NCI-H2227 (cell line): ENCODE results near the gene NOL4L.

Source experiments
- DNase-seq: peaks from one replicate; lab custom pipeline; 2025; ENCODE audit not compliant: unreplicated experiment; lab: John Stamatoyannopoulos, UW

Gene NOL4L, protein sequence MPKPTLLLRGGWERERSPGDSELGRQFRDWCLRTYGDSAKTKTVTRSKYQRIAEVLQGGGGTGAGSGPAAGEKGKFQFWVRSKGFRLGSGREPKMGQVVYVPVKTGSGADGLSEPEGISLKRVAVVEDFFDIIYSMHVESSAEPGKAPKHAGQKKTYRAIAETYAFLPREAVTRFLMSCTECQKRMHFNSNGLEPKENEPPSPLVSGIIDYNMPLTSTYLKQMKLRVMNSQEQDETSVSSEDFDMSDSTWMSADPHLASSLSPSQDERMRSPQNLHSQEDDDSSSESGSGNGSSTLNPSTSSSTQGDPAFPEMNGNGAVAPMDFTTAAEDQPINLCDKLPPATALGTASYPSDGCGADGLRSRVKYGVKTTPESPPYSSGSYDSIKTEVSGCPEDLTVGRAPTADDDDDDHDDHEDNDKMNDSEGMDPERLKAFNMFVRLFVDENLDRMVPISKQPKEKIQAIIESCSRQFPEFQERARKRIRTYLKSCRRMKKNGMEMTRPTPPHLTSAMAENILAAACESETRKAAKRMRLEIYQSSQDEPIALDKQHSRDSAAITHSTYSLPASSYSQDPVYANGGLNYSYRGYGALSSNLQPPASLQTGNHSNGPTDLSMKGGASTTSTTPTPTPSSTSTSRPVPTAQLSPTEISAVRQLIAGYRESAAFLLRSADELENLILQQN

DNA sequence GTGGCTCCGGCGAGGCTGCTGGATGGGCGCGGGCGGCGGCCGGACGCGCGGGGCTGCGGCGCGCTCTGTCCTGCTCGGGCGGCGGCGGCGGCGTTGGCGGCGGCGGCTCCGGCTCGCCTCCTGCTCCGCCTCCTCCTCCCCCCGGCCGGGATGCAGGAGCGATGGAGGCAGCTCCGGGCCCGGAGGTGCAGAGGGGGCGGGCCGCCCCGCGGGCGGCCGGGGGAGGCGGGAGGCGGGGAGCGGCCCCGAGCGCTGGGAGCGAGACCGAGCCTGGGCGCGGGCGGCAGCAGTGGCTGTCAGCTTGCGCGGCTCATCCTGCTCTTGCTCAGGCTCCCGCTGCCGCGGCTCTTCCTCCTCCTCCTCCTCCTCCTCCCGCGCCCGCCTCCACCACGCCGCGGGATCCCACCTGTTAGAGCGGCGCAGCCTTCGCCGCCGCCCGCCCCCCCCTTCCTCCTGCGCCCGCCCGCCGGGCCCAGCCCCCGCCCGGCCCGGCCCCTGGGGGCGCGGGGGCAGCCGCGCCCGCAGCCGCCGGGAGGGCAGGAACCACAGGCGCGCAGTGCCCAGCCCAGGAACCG is at the start of gene NOL4L:
Gene NOL4L, minus strand, starts transcription at position 323 of the 575 bp plus-strand sequence. CDS start 443 bp downstream, outside the sequence.
- peak; percentile 77 for DNase-seq

DNA sequence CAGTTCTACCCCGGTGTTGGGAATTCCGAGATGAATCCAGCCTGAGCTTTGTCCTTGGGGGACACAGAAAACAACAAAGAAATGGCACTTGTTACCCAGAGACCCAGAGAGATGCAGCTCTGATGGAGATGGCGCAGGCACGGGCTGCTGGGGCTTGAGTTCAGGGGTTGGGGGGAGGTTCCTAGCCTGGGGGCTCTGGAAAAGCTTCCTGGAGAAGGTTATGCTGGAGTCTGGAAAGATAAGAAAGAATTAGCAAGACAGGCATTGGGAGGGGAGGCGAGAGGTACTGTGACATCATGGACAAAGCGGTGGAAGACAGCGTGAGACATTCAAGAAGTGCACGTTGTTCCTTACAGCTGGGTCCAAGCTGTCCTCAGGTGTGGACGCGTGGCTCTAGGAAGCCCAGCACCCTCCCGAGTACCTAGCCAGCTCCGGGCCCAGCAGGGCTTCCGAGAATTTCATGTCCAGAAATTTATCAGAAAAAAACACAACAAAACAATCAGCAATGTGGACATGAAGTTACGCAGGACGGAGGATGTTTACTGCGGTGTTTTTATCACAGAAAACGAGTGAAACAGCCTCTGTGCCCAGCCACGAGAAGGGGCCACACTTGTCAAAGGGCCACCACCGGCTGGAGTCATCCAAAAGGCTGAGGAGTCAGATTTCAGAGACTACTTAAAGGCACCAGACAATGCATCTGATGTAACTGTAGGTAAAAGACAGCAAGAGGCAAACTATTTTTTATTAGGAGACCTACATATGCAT is 49.1 kb upstream of the NOL4L start:
- DNase-seq, result no peak

- DNase-seq, result no peak
These were observed 47.6 kb upstream of the NOL4L start for GRCh38 chr20:32632461-32633354.

- DNase-seq, result no peak
These were observed 46.9 kb upstream of the NOL4L start for GRCh38 chr20:32631933-32632460.

DNA sequence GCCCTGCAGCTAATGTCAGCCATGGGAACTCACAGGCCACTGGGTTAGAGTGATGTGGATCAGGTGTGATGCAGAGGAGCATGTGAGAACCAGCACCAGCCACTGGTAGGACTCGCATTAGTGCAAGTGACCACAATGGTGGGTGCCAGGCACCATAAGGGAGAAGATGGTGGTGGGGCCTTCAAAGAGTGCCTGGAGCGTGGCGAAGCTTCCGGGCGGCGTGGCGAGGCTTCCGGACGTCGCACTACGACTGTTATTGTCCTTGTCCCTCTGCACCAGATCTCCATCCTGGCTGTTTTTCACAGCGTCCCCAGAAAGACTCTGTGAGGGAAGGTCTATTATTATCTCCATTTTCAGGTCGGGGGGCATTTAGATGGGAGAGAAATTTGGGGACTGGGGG is 44.7 kb upstream of the NOL4L start:
- no peak for DNase-seq

DNA sequence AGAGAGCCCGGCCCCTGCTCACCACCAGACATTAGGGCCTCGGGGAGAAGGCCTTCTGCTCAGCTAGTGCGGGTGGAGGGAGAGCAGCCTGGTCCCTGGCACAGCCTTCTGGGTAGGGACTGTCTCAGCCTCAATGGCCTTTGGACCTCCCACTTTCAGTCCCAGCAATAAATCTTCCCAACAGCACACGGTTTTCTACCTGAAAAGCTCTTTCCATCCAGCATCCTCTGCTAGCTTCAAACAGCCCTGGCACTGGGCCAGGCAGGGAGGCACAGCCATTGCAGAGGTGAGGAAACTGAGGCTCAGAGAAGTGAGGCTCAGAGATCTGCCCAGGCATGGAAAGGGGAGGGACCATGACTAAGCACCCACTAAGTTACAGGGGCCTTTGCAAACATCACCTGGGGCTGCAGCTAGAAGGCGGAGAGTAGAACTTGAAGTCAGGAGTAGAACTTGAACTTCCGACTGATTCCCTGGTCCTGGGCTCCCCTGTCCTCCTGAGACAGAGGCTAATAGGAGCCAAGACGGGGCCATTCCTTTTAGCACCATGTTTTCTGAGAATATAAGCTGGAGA is 43.9 kb upstream of the NOL4L start:
- DNase-seq, result no peak

- peak; percentile 82 for DNase-seq
These were observed 41.9 kb upstream of the NOL4L start for GRCh38 chr20:32626859-32627636.

DNA sequence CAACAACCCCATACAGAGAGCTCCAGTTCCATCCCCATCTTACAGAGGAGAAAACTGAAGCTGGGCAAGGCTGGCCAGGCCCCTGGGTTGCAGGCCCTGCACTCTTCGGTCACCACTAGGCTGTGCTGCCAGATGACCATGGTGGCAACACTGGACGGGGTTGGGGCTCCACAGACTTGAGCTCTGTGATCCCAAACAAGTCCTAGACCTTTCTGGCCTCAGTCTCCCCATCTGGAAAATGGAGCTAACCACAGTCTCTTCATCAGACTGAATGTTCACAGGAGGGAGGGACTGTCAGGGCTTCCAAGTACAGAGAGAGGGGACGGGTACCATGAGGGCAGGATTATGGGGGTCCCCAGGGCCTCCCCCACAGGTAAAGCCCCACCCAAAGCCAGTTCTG is 41.3 kb upstream of the NOL4L start:
- no peak for DNase-seq

GRCh38 chr20:32625996-32626395 is 40.9 kb upstream of the NOL4L start:
- no peak for DNase-seq

- DNase-seq, result no peak
These were observed 39.7 kb upstream of the NOL4L start for GRCh38 chr20:32624687-32625345.

DNA sequence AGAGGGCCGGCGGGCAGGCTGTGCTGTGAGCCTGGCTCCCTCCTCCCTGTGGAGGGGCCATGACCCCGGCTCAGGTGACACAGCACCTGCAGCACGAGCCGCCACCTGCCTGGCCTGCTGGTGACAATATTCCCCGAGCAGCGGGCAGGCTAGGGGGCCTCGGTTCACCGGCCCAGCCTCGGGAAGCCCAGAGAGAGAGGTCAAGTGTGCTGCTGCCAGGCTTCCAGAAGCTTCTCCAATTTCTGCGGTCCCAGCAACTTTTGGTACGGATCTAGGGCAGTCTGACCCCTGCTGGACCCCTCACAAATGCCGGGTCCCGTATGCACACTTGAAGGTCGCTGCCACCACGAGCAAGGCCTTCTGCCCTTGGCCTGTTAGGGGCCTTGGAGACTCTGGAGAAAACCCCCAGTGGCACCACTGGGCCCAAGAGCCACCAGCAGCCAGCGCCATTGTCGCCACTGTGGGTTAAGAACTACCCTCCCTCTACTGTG is 38.6 kb upstream of the NOL4L start:
- peak; percentile 24 for DNase-seq

- no peak for DNase-seq
These were observed 37.7 kb upstream of the NOL4L start for GRCh38 chr20:32622585-32623468.

DNA sequence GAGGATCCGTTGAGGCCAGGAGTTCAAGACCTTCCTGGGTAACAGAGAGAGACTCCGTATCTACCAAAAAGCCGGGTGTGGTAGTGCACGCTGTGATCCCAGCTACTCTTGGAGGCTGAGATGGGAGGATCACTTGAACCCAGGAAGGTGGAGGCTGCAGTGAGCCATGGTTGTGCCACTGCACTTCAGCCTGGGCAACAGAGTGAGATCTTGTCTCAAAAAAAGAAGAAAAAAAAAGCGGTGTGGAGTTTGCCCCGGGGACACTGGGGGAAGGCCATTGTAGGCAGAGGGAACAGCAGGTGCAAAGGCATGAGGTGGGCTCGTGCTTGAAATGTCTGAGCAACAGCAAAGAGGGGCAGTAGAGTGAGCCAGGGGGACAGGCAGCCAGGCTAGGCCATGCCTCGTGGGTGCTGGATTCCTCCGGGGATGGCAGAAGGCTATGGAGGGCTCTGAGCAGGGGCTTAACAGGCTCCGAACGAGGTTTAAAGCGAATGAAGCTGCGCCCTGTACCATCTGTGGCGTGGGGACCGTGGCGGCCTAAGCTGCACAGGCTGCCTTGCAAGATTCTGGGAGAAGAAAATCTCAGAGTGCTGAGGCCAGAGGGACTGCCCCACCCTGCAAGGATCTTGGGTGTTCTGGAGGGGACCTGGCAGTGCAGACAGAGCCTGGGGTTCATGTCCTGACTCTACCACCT is 36.9 kb upstream of the NOL4L start:
- DNase-seq, result no peak

DNA sequence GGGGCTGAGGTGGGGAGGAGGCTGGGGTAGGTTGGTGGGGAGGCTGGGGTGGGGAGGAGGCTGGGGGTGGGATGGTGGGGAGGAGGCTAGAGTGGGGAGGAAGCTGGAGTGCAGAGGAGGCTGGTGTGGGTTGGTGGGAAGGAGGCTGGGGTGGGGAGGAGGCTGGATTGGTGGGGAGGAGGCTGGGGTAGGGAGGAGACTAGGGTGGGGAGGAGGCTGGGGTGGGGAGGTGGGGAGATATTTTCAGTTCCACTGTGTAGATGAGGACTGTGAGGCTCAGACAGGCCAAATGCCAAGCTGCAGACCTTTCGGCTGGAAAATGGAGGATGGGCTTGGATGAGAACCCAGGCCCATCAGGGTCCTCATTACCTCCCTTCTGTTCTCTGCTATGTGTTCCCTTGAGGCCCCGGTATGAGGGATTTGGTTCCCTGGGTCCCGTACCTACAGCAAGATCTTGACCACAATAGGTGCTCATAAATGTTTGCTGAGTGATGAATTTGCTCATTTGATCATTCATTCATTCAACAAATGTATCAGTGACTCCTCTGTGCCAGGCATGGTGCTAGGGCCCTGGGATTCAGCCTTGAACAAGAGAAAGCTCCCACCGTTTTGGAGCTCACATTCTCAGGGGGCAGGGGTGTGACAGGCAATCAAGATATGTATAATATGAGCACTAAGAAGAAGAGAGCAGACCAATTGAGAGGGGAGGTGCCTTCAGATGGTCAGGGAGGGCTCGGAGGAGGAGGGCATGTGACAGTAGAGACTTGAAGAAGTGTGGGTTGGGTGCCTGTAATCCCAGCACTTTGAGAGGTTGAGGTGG is 36.1 kb upstream of the NOL4L start:
- peak; percentile 91 for DNase-seq

DNA sequence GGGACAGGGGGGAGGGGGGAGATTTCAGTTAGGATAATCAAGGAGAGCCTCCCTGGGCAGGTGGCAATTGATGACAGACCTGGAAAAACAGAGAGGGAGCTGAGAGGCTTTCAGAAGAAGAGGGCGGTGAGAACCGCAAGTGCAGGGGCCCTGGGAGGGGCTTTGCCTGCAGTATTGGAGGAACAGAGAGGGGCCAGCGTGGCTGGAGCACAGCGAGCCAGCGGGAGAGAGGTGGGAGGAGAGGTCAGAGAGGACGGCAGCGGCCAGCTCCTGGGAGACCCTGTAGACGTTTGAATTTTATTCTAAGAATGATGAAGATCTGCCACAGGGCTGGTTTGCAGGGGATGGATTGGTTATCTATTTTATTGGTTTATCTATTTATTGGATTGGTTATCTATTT is 34.5 kb upstream of the NOL4L start:
- DNase-seq, result no peak

DNA sequence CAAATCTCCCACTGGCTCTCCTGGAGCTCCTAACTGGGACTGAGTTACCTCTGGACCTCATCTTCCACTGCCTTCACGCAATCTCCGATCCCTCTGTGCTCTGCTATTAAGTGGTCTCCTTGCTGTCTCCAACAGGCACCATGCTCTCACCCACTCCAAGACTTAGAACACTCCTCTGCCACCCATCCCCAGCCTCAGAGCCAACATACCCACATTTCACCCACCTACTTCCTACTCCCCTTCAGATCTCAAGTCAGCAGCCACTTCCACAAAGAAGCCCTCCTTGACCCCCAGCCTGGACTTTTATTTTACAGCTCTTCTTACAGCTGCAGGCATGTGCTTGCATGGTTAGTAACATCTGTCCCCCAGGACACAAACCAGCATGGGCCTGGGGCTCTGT is 29.6 kb upstream of the NOL4L start:
- DNase-seq, result no peak
